Naive B cell (primary cell): Measurements from ENCODE around the gene TLL2. TPM values are rescaled to one million over a fixed set of nuclear protein-coding genes. Genes with fewer than 3 reads are reported as not detected.

Experiments
- polyA plus RNA-seq, 6 donors: library from polyadenylated mRNA; unstranded; fragments of 300-500 nt; fragmentation: Illumina TruSeq; gene quantifications; one replicate each; pipeline ENCODE4 v1.2.3, GENCODE V29; 2021; ENCODE audit warnings: low read depth in 6 of 6

TLL2 gene
- polyA plus RNA-seq, 6 donors from 2014 or later: 0.03 to 0.77 (median 0.32) TPM; not detected in 2

Other genes starting within 250 kb of the TLL2 start
- gene BLNK, start 242.4 kb downstream of the TLL2 start, polyA plus RNA-seq: 100 to 1,000 TPM; 152 to 280 (median 196) TPM
- under 1 TPM in 1 of 6 donors, not detected in 5; 0.21 TPM for gene DNTT, start 209.5 kb downstream of the TLL2 start, polyA plus RNA-seq
- gene OPALIN, start 154.9 kb downstream of the TLL2 start, polyA plus RNA-seq: not detected
- 10 to 100 TPM; 36.7 to 68.0 (median 45.8) TPM for gene TM9SF3, start 73.1 kb upstream of the TLL2 start, polyA plus RNA-seq
- 100 to 1,000 TPM; 153 to 247 (median 170) TPM for gene PIK3AP1, start 206.6 kb upstream of the TLL2 start, polyA plus RNA-seq